ENCODE data around the gene DPH2. TPM values are rescaled to one million over a fixed set of nuclear protein-coding genes. Genes with fewer than 3 reads are reported as not detected.

DPH2 gene
- polyA plus RNA-seq, 2 donors, result 14.2 to 17.9 TPM

GRCh38 chr1:43979528-43980254 lies 9.9 kb downstream of the DPH2 start:
- Histone ChIP-seq H3K27me3 (ENCODE audit: control insufficient read depth in 1 of 2, insufficient read depth in 2 of 2, low read length in 2 of 2) (no peaks in the 10 kb centered on the region), H3K9me3 (ENCODE audit: control insufficient read depth in 2 of 2, insufficient read depth in 1 of 2, low read depth in 1 of 2, low read length in 1 of 2) (no peaks in the 10 kb centered on the region), H3K4me1 (ENCODE audit: control insufficient read depth in 2 of 2, insufficient read depth in 2 of 2, low read length in 1 of 2) (peaks cover 18 to 45% of the 10 kb centered on the region in 2 donors), H3K36me3 (ENCODE audit: control insufficient read depth in 2 of 2, insufficient read depth in 2 of 2, low read length in 1 of 2) (peaks cover 6 to 27% of the 10 kb centered on the region in 2 donors), H3K4me3 (ENCODE audit: low read depth in 1 of 2, low read length in 2 of 2) (peak overlapping the region; percentile 57 to 74), H3K27ac (ENCODE audit: low read depth in 2 of 2, low read length in 1 of 2) (peak overlapping the region; percentile 57 to 85)
- WGBS, 2 donors, result 2% methylated on average over 36 to 45 of the region's 45 CpGs

GRCh38 chr1:43980255-43981134 lies 10.7 kb downstream of the DPH2 start:
- 45 to 49% methylated on average over 11 to 13 of the region's 13 CpGs for WGBS, 2 donors
- H3K27ac ChIP-seq (ENCODE audit: low read depth in 2 of 2, low read length in 1 of 2), result peak overlapping the region in 1 of 2 donors; percentile 85
- H3K9me3 ChIP-seq (ENCODE audit: control insufficient read depth in 2 of 2, insufficient read depth in 1 of 2, low read depth in 1 of 2, low read length in 1 of 2), result no peaks in the 10 kb centered on the region
- no peaks in the 10 kb centered on the region for H3K27me3 ChIP-seq (ENCODE audit: control insufficient read depth in 1 of 2, insufficient read depth in 2 of 2, low read length in 2 of 2)
- peaks cover 10 to 30% of the 10 kb centered on the region in 2 donors for H3K36me3 ChIP-seq (ENCODE audit: control insufficient read depth in 2 of 2, insufficient read depth in 2 of 2, low read length in 1 of 2)
- H3K4me1 ChIP-seq (ENCODE audit: control insufficient read depth in 2 of 2, insufficient read depth in 2 of 2, low read length in 1 of 2), result peaks cover 18 to 45% of the 10 kb centered on the region in 2 donors
- H3K4me3 ChIP-seq (ENCODE audit: low read depth in 1 of 2, low read length in 2 of 2), result peak overlapping the region; percentile 57 to 74

GRCh38 chr1:43981135-43981491 lies 11.3 kb downstream of the DPH2 start:
- H3K4me1 ChIP-seq (ENCODE audit: control insufficient read depth in 2 of 2, insufficient read depth in 2 of 2, low read length in 1 of 2), result peaks cover 13 to 40% of the 10 kb centered on the region in 2 donors
- WGBS, 2 donors, result 59 to 60% methylated on average over 19 to 20 of the region's 20 CpGs
- no peaks in the 10 kb centered on the region for H3K27me3 ChIP-seq (ENCODE audit: control insufficient read depth in 1 of 2, insufficient read depth in 2 of 2, low read length in 2 of 2)
- H3K36me3 ChIP-seq (ENCODE audit: control insufficient read depth in 2 of 2, insufficient read depth in 2 of 2, low read length in 1 of 2), result peaks cover 10 to 33% of the 10 kb centered on the region in 2 donors
- no peak overlapping the region for H3K4me3 ChIP-seq (ENCODE audit: low read depth in 1 of 2, low read length in 2 of 2)
- H3K9me3 ChIP-seq (ENCODE audit: control insufficient read depth in 2 of 2, insufficient read depth in 1 of 2, low read depth in 1 of 2, low read length in 1 of 2), result no peaks in the 10 kb centered on the region
- H3K27ac ChIP-seq (ENCODE audit: low read depth in 2 of 2, low read length in 1 of 2), result peak overlapping the region in 1 of 2 donors; percentile 82

- Histone ChIP-seq H3K9me3 (ENCODE audit: control insufficient read depth in 2 of 2, insufficient read depth in 1 of 2, low read depth in 1 of 2, low read length in 1 of 2) (no peaks in the 10 kb centered on the region), H3K4me1 (ENCODE audit: control insufficient read depth in 2 of 2, insufficient read depth in 2 of 2, low read length in 1 of 2) (peaks cover 13 to 35% of the 10 kb centered on the region in 2 donors), H3K27ac (ENCODE audit: low read depth in 2 of 2, low read length in 1 of 2) (no peak overlapping the region), H3K36me3 (ENCODE audit: control insufficient read depth in 2 of 2, insufficient read depth in 2 of 2, low read length in 1 of 2) (peaks cover 8 to 28% of the 10 kb centered on the region in 2 donors), H3K27me3 (ENCODE audit: control insufficient read depth in 1 of 2, insufficient read depth in 2 of 2, low read length in 2 of 2) (no peaks in the 10 kb centered on the region), H3K4me3 (ENCODE audit: low read depth in 1 of 2, low read length in 2 of 2) (no peak overlapping the region)
- 92 to 96% methylated on average over 20 of the region's 20 CpGs for WGBS, 2 donors
Observed at GRCh38 chr1:43981636-43982035, 11.8 kb downstream of the DPH2 start.

GRCh38 chr1:43982241-43982640 lies 12.4 kb downstream of the DPH2 start:
- no peaks in the 10 kb centered on the region for H3K27me3 ChIP-seq (ENCODE audit: control insufficient read depth in 1 of 2, insufficient read depth in 2 of 2, low read length in 2 of 2)
- 91 to 95% methylated on average over 8 of the region's 8 CpGs for WGBS, 2 donors
- H3K36me3 ChIP-seq (ENCODE audit: control insufficient read depth in 2 of 2, insufficient read depth in 2 of 2, low read length in 1 of 2), result peaks cover 5 to 23% of the 10 kb centered on the region in 2 donors
- H3K27ac ChIP-seq (ENCODE audit: low read depth in 2 of 2, low read length in 1 of 2), result no peak overlapping the region
- no peaks in the 10 kb centered on the region for H3K9me3 ChIP-seq (ENCODE audit: control insufficient read depth in 2 of 2, insufficient read depth in 1 of 2, low read depth in 1 of 2, low read length in 1 of 2)
- H3K4me3 ChIP-seq (ENCODE audit: low read depth in 1 of 2, low read length in 2 of 2), result no peak overlapping the region
- peaks cover 13 to 31% of the 10 kb centered on the region in 2 donors for H3K4me1 ChIP-seq (ENCODE audit: control insufficient read depth in 2 of 2, insufficient read depth in 2 of 2, low read length in 1 of 2)

- Histone ChIP-seq H3K27ac (ENCODE audit: low read depth in 2 of 2, low read length in 1 of 2) (no peak overlapping the region), H3K4me1 (ENCODE audit: control insufficient read depth in 2 of 2, insufficient read depth in 2 of 2, low read length in 1 of 2) (peaks cover 13 to 31% of the 10 kb centered on the region in 2 donors), H3K4me3 (ENCODE audit: low read depth in 1 of 2, low read length in 2 of 2) (no peak overlapping the region), H3K9me3 (ENCODE audit: control insufficient read depth in 2 of 2, insufficient read depth in 1 of 2, low read depth in 1 of 2, low read length in 1 of 2) (no peaks in the 10 kb centered on the region), H3K27me3 (ENCODE audit: control insufficient read depth in 1 of 2, insufficient read depth in 2 of 2, low read length in 2 of 2) (no peaks in the 10 kb centered on the region), H3K36me3 (ENCODE audit: control insufficient read depth in 2 of 2, insufficient read depth in 2 of 2, low read length in 1 of 2) (peaks cover 5 to 19% of the 10 kb centered on the region in 2 donors)
- WGBS, 2 donors, result 86 to 88% methylated on average over 15 of the region's 15 CpGs
Observed at GRCh38 chr1:43982808-43983207, 13.0 kb downstream of the DPH2 start.

- Histone ChIP-seq H3K27me3 (ENCODE audit: control insufficient read depth in 1 of 2, insufficient read depth in 2 of 2, low read length in 2 of 2) (no peaks in the 10 kb centered on the region), H3K4me3 (ENCODE audit: low read depth in 1 of 2, low read length in 2 of 2) (no peak overlapping the region), H3K4me1 (ENCODE audit: control insufficient read depth in 2 of 2, insufficient read depth in 2 of 2, low read length in 1 of 2) (peaks cover 13 to 31% of the 10 kb centered on the region in 2 donors), H3K9me3 (ENCODE audit: control insufficient read depth in 2 of 2, insufficient read depth in 1 of 2, low read depth in 1 of 2, low read length in 1 of 2) (no peaks in the 10 kb centered on the region), H3K27ac (ENCODE audit: low read depth in 2 of 2, low read length in 1 of 2) (no peak overlapping the region), H3K36me3 (ENCODE audit: control insufficient read depth in 2 of 2, insufficient read depth in 2 of 2, low read length in 1 of 2) (peaks cover 5 to 19% of the 10 kb centered on the region in 2 donors)
- 83 to 86% methylated on average over 12 of the region's 12 CpGs for WGBS, 2 donors
Observed at GRCh38 chr1:43983253-43983899, 13.6 kb downstream of the DPH2 start.

- 94% methylated on average over 15 to 16 of the region's 16 CpGs for WGBS, 2 donors
Observed at GRCh38 chr1:43984855-43985254, 15.0 kb downstream of the DPH2 start.

GRCh38 chr1:43985984-43986595 lies 16.3 kb downstream of the DPH2 start:
- H3K36me3 ChIP-seq (ENCODE audit: control insufficient read depth in 2 of 2, insufficient read depth in 2 of 2, low read length in 1 of 2), result peaks cover 5 to 19% of the 10 kb centered on the region in 2 donors
- H3K4me3 ChIP-seq (ENCODE audit: low read depth in 1 of 2, low read length in 2 of 2), result no peak overlapping the region
- 67 to 72% methylated on average over 4 of the region's 4 CpGs for WGBS, 2 donors
- no peaks in the 10 kb centered on the region for H3K27me3 ChIP-seq (ENCODE audit: control insufficient read depth in 1 of 2, insufficient read depth in 2 of 2, low read length in 2 of 2)
- no peak overlapping the region for H3K27ac ChIP-seq (ENCODE audit: low read depth in 2 of 2, low read length in 1 of 2)
- H3K9me3 ChIP-seq (ENCODE audit: control insufficient read depth in 2 of 2, insufficient read depth in 1 of 2, low read depth in 1 of 2, low read length in 1 of 2), result no peaks in the 10 kb centered on the region
- peaks cover under 1 to 15% of the 10 kb centered on the region in 2 donors for H3K4me1 ChIP-seq (ENCODE audit: control insufficient read depth in 2 of 2, insufficient read depth in 2 of 2, low read length in 1 of 2)

More at GRCh38 chr1:43984855-43985254, 15.0 kb downstream of the DPH2 start:
- no peak overlapping the region for H3K27ac ChIP-seq (ENCODE audit: low read depth in 2 of 2, low read length in 1 of 2)
- no peaks in the 10 kb centered on the region for H3K27me3 ChIP-seq (ENCODE audit: control insufficient read depth in 1 of 2, insufficient read depth in 2 of 2, low read length in 2 of 2)
- no peaks in the 10 kb centered on the region for H3K9me3 ChIP-seq (ENCODE audit: control insufficient read depth in 2 of 2, insufficient read depth in 1 of 2, low read depth in 1 of 2, low read length in 1 of 2)
- H3K4me1 ChIP-seq (ENCODE audit: control insufficient read depth in 2 of 2, insufficient read depth in 2 of 2, low read length in 1 of 2), result peaks cover 7 to 23% of the 10 kb centered on the region in 2 donors
- peaks cover 5 to 19% of the 10 kb centered on the region in 2 donors for H3K36me3 ChIP-seq (ENCODE audit: control insufficient read depth in 2 of 2, insufficient read depth in 2 of 2, low read length in 1 of 2)
- H3K4me3 ChIP-seq (ENCODE audit: low read depth in 1 of 2, low read length in 2 of 2), result no peak overlapping the region

All from esophagus (tissue), 2 donors.